SJSA1 (cell line): ENCODE data around the gene SORBS1. TPM values are rescaled to one million over a fixed set of nuclear protein-coding genes. Genes with fewer than 3 reads are reported as not detected.

Experiments
- DNase-seq, 2 experiments: peaks; one replicate each; pipeline ENCODE4 v3.0.0-alpha.2; 2015 to 2020; ENCODE audit warnings: low spot score in 2 of 2, low read depth in 1 of 2
- H3K27ac ChIP-seq: fragments of 250-450 bp; sonication (Bioruptor Pico); 2 replicates; pipeline ENCODE4 v1.5.1; 2020; ENCODE audit warnings: mild to moderate bottlenecking, moderate library complexity
- H3K27me3 ChIP-seq: fragments of 250-450 bp; sonication (Bioruptor Pico); replicated peaks from 2 replicates; pipeline ENCODE4 v1.5.1; 2020; ENCODE audit warnings: mild to moderate bottlenecking, moderate library complexity
- H3K36me3 ChIP-seq: fragments of 250-450 bp; sonication (Bioruptor Pico); 2 replicates; pipeline ENCODE4 v1.5.1; 2020; ENCODE audit warnings: mild to moderate bottlenecking
- H3K4me1 ChIP-seq: fragments of 250-450 bp; sonication (Bioruptor Pico); replicated peaks from 2 replicates; pipeline ENCODE4 v1.6.1; 2021; ENCODE audit warnings: mild to moderate bottlenecking
- H3K4me3 ChIP-seq: fragments of 250-450 bp; sonication (Bioruptor Pico); 2 replicates; pipeline ENCODE4 v1.5.1; 2020; ENCODE audit warnings: mild to moderate bottlenecking
- H3K9me3 ChIP-seq: fragments of 250-450 bp; sonication (Bioruptor Pico); replicated peaks from 2 replicates; pipeline ENCODE4 v1.5.1; 2020; ENCODE audit warnings: mild to moderate bottlenecking
- total RNA-seq: library from RNA; depleted of rRNA; stranded (reverse); fragments of >200 nt; shearing (Covaris generic); gene quantifications from 2 replicates; pipeline ENCODE4 v1.2.3, GENCODE V29; 2014

Gene SORBS1
- total RNA-seq, 1 experiment from 2014 or later = 2.9 TPM

- peaks cover 15% of the 10 kb centered on the region for H3K27me3 ChIP-seq
- no peak for DNase-seq
- no peaks in the 10 kb centered on the region for H3K4me1 ChIP-seq
- no peaks in the 10 kb centered on the region for H3K36me3 ChIP-seq
- no peak overlapping the region for H3K27ac ChIP-seq
- 0 out of 2 replicates have a peak, but pooled peaks cover 2% of the 10 kb centered on the region for H3K9me3 ChIP-seq
- no peak overlapping the region for H3K4me3 ChIP-seq
These were observed 185.8 kb downstream of the SORBS1 start for GRCh38 chr10:95375418-95375817.

DNA sequence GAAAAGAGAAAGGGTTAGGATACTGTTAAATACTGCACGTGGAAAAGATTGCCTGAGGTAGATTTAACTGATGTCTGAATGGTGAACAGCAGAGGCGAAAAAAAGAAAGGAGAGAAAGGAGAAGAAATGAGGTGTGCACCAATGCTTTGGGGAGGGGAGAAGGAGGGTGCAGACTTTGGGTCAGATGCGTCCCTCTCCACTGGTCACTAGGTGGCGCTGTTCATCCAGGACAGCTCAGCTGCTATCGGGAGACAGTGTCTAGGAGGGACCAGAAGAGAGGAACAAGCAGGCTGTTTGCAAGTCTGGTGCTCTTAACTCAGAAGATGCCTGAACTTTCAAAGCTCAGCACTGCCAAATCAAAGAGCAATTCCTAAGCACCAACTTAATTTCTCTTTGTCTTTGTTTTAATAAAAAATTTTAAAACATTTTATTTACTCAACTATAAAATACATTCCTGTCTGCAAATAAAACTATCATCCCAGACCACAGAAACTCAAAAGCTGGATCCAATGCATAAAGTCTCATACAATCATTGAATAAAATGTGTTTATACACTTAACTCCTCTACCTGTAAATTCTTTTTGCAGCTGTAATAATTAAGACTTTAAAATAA lies 186.5 kb downstream of the SORBS1 start:
- 0 out of 2 replicates have a peak, but pooled peaks cover 2% of the 10 kb centered on the region for H3K9me3 ChIP-seq
- H3K36me3 ChIP-seq = no peaks in the 10 kb centered on the region
- peaks cover 15% of the 10 kb centered on the region for H3K27me3 ChIP-seq
- no peak overlapping the region for H3K27ac ChIP-seq
- no peaks in the 10 kb centered on the region for H3K4me1 ChIP-seq
- DNase-seq = peak; percentile 42 to 70
- no peak overlapping the region for H3K4me3 ChIP-seq

GRCh38 chr10:95373660-95374059 lies 187.5 kb downstream of the SORBS1 start:
- no peaks in the 10 kb centered on the region for H3K36me3 ChIP-seq
- H3K9me3 ChIP-seq = 0 out of 2 replicates have a peak, but pooled peaks cover 2% of the 10 kb centered on the region
- H3K4me1 ChIP-seq = no peaks in the 10 kb centered on the region
- H3K27me3 ChIP-seq = peaks cover 15% of the 10 kb centered on the region
- no peak for DNase-seq
- no peak overlapping the region for H3K27ac ChIP-seq
- H3K4me3 ChIP-seq = no peak overlapping the region

- H3K4me3 ChIP-seq = no peak overlapping the region
- H3K27me3 ChIP-seq = 0 out of 2 replicates have a peak, but pooled peaks cover 4% of the 10 kb centered on the region
- H3K27ac ChIP-seq = no peak overlapping the region
- no peaks in the 10 kb centered on the region for H3K9me3 ChIP-seq
- no peak for DNase-seq
- no peaks in the 10 kb centered on the region for H3K36me3 ChIP-seq
- peaks cover 11% of the 10 kb centered on the region for H3K4me1 ChIP-seq
These were observed 196.8 kb downstream of the SORBS1 start for GRCh38 chr10:95364342-95364741.

DNA sequence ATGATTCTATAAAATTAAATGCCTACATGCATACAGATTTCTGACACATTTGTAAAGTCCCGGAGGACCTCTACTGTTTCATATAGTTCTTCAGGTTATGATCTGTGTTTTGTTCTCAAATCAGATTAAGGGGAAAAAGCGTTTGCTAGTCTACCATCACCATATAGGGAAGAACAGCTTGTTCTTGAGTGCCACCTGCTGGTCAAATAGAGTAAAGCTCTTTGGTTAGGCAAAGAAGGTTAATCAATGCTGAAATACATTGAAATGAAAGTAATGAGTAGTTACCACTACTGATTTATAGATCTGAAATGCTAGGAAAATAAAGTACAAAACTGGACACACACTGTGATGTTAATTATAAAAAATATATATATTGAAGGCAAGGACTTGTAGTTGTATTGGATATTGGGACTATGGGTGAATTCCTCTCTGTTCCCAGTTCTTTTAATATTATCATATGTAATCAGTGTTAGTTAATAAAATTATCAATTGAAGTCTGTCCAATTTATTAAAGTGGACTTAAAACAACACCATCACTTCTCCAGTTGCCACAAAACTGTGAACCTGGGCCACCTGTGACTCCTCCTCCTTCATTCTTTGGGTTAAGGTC lies 197.8 kb downstream of the SORBS1 start:
- peak; percentile 56 to 64 for DNase-seq

DNA sequence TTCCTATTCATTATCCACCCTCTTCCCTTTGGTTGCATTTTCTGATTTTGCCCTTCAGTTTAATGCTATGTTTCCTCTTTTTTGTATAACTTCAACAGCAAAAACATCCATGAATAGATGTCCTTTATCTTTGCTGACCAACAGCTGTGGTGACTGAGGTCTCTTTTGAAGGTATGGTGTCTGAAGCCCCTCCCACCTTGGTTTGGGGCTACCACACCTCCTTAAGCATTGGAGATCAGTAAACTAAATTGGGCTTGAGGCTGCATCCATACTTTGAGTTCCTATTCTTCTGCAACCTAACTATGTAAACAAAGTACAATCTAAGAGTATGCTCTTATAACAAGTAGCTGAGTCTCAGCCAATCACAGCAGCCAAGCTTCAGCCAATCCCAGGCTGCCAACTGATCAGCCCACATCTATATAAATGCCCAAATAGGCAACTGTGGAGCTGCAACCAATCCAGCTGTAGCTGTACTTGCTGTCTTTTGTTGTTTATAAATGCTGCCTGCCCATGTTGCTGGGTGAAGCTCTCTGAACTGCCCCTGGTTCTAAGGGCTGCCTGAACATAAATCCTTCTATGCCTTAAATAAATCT lies 201.0 kb downstream of the SORBS1 start:
- Histone ChIP-seq H3K27ac (no peak overlapping the region), H3K36me3 (no peaks in the 10 kb centered on the region), H3K27me3 (no peaks in the 10 kb centered on the region), H3K4me1 (peaks cover 28% of the 10 kb centered on the region), H3K9me3 (no peaks in the 10 kb centered on the region), H3K4me3 (no peak overlapping the region)
- DNase-seq = peak; percentile 55 to 57

More for the DNA sequence above, 197.8 kb downstream of the SORBS1 start:
- H3K9me3 ChIP-seq = no peaks in the 10 kb centered on the region
- H3K27ac ChIP-seq = no peak overlapping the region
- no peaks in the 10 kb centered on the region for H3K36me3 ChIP-seq
- H3K27me3 ChIP-seq = 0 out of 2 replicates have a peak, but pooled peaks cover 3% of the 10 kb centered on the region
- no peak overlapping the region for H3K4me3 ChIP-seq
- peaks cover 17% of the 10 kb centered on the region for H3K4me1 ChIP-seq

DNA sequence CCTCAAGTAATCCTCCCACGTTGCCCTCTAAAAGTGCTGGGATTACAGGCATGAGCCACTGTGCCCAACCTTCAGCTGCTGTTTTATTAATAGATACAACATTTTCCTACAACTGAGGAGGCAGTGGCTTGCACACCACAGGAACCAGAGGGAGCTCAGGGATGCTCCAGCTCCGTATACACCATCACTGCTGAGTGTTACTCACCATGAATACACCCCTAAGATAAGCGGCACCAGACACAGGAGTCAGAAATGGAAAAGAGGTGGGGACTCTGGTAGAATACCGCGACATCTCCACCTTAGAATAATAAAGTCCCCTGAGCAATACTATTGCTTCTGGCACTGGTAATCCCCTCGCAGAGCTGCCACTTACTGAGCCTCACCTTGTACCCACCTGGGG lies 201.7 kb downstream of the SORBS1 start:
- Histone ChIP-seq H3K27me3 (no peaks in the 10 kb centered on the region), H3K4me3 (no peak overlapping the region), H3K36me3 (no peaks in the 10 kb centered on the region), H3K9me3 (no peaks in the 10 kb centered on the region), H3K4me1 (peaks cover 31% of the 10 kb centered on the region), H3K27ac (no peak overlapping the region)
- DNase-seq = no peak

- H3K4me1 ChIP-seq = peaks cover 31% of the 10 kb centered on the region
- no peaks in the 10 kb centered on the region for H3K9me3 ChIP-seq
- H3K36me3 ChIP-seq = no peaks in the 10 kb centered on the region
- DNase-seq = no peak
- H3K4me3 ChIP-seq = no peak overlapping the region
- no peak overlapping the region for H3K27ac ChIP-seq
- no peaks in the 10 kb centered on the region for H3K27me3 ChIP-seq
These were observed 204.8 kb downstream of the SORBS1 start for GRCh38 chr10:95356190-95356955.

GRCh38 chr10:95355301-95355700 lies 205.9 kb downstream of the SORBS1 start:
- no peaks in the 10 kb centered on the region for H3K9me3 ChIP-seq
- no peak for DNase-seq
- H3K36me3 ChIP-seq = no peaks in the 10 kb centered on the region
- H3K4me3 ChIP-seq = no peak overlapping the region
- H3K27ac ChIP-seq = no peak overlapping the region
- H3K27me3 ChIP-seq = no peaks in the 10 kb centered on the region
- H3K4me1 ChIP-seq = peaks cover 23% of the 10 kb centered on the region

DNA sequence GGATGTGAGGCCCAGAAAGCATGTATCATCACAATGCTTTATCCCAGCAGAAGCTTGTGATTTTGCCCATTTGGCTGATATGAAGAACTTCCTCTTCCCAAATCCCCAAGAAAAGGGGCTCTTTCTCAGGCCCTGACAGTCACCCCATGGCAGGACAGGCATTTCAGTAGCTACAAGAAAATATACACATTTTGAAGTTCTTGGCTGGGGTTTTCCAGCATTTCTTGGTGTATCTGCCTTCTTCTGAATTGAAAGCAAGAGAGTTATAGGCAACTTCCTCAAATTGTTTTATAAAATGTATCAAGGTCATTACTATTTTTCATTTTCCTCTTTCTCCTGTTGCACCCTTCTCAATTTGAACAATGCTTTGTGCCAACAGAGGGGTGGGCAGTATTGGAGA lies 207.1 kb downstream of the SORBS1 start:
- Histone ChIP-seq H3K36me3 (no peaks in the 10 kb centered on the region), H3K9me3 (no peaks in the 10 kb centered on the region), H3K27ac (no peak overlapping the region), H3K4me3 (no peak overlapping the region), H3K27me3 (no peaks in the 10 kb centered on the region), H3K4me1 (peaks cover 20% of the 10 kb centered on the region)
- DNase-seq = no peak

DNA sequence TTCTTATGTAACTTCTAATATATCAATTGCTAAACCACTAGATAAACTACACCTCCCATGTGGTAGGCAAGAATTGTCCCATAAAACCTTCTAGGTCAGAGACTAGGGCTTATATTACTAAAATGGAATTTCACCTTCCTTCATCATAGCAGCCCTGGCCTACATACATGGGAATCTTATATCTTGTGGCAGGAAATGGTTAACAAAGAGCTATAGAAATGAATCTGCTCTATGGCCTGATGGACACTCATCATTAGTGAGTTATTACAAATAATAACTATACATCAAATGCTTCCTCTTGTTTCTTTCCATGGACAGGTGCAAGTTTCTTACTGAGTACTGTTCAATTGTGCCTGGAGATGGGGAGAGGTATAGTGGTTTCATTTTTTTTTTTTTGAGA lies 208.0 kb downstream of the SORBS1 start:
- no peaks in the 10 kb centered on the region for H3K36me3 ChIP-seq
- H3K27me3 ChIP-seq = no peaks in the 10 kb centered on the region
- DNase-seq = no peak
- no peaks in the 10 kb centered on the region for H3K9me3 ChIP-seq
- no peak overlapping the region for H3K4me3 ChIP-seq
- no peak overlapping the region for H3K27ac ChIP-seq
- peaks cover 12% of the 10 kb centered on the region for H3K4me1 ChIP-seq

DNA sequence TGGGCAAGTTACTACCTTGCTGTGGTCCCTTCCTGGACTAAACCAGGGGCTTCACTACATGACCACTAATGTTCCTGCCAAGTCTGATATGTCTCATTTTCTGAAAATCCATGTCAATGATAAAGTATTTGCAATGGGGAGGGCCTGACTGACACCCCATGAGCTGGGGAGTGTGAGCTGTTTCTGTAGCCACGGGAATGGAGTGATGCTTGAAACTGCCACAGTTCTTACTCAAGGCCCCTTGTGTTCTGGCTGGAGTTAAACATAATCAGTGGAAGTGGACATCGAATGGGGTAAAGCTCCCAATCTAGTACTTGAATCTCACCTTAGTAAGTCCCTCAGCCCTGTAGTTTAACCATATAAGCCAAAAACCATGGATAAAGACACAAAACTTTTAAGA lies 208.5 kb downstream of the SORBS1 start:
- no peak for DNase-seq

DNA sequence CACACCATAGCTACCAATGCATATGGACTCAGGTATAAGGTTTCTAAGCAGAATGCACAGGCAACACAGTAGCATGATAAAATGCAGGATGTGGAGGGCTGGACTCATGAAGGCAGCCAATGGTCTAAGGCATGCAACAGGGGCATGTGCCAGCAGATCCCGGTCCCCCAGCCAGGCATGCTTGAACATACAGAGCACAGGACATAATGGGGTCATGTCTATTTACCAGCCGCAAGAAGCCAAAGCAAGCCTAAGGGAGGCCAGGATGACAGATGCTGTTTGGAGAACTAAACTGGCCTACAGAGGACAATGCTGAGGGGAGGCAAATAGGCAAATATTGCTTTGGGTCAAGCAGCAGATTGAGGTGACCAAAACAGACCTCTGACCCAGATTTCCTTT lies 210.3 kb downstream of the SORBS1 start:
- Histone ChIP-seq H3K36me3 (no peaks in the 10 kb centered on the region), H3K27ac (no peak overlapping the region), H3K27me3 (no peaks in the 10 kb centered on the region), H3K9me3 (no peaks in the 10 kb centered on the region), H3K4me3 (no peak overlapping the region), H3K4me1 (peaks cover 27% of the 10 kb centered on the region)
- no peak for DNase-seq

More for the DNA sequence above, 208.5 kb downstream of the SORBS1 start:
- no peak overlapping the region for H3K4me3 ChIP-seq
- no peaks in the 10 kb centered on the region for H3K9me3 ChIP-seq
- H3K27ac ChIP-seq = no peak overlapping the region
- H3K4me1 ChIP-seq = peaks cover 12% of the 10 kb centered on the region
- H3K36me3 ChIP-seq = no peaks in the 10 kb centered on the region
- no peaks in the 10 kb centered on the region for H3K27me3 ChIP-seq
